ENCODE measurements around the gene SKAP2.
"Not testable (repeated sequence)": the region's sequence is repeated elsewhere in the genome, so short reads cannot be mapped to it uniquely, and the experiment has no call there.

SKAP2 gene

DNA sequence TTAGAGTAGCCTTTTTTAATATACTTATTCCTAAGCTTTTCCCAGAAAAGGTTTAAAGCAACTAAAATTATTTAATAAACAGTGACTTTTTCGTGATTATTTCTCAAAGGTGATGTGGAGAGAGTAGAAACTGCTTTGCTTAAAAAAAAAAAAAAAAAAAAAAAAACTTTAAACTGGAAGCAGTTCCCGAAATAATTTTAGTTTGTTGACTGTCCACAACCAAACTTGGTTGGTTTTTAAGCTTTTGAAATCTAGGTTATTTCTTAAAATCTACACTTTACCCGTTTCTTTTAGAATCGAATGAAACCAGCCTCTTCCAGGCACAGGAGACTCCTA lies 7.3 kb downstream of the SKAP2 start:
- DNase-seq = no peak

DNA sequence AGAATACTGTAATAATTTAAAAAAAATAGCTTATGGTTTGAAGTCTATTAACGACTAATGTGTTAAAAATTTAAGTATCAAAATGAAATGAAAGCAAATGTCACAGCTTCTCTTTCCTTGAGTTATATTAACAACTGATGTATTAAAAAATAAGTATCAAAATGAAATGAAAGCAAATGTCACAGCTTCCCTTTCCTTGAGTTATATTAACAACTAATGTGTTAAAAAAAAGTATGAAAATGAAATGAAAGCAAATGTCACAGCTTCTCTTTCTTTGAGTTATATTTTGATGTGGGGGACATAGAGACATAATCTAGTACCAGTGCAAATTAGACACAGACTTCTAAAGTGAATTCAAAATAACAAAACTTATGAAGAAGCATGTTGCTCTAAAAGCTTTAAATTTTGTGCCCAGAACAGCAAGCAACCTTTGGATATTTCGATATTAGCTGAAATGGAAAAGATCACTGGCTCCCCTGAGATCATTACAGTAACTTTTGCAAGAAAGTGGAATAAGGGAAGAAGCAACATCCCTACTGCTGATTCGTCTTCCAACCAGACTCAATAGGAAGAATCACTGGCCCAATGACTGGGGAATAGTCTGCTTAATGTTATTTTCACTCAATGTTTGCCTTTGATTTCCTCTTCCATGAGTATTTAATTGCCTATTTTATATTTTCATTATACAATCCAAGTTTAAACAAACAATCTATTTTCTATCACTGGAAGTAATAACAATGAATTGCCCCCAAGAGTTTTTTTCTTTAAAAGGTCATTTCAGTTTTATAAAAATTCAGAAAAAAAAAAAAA lies 8.0 kb downstream of the SKAP2 start:
- DNase-seq = no peak

DNA sequence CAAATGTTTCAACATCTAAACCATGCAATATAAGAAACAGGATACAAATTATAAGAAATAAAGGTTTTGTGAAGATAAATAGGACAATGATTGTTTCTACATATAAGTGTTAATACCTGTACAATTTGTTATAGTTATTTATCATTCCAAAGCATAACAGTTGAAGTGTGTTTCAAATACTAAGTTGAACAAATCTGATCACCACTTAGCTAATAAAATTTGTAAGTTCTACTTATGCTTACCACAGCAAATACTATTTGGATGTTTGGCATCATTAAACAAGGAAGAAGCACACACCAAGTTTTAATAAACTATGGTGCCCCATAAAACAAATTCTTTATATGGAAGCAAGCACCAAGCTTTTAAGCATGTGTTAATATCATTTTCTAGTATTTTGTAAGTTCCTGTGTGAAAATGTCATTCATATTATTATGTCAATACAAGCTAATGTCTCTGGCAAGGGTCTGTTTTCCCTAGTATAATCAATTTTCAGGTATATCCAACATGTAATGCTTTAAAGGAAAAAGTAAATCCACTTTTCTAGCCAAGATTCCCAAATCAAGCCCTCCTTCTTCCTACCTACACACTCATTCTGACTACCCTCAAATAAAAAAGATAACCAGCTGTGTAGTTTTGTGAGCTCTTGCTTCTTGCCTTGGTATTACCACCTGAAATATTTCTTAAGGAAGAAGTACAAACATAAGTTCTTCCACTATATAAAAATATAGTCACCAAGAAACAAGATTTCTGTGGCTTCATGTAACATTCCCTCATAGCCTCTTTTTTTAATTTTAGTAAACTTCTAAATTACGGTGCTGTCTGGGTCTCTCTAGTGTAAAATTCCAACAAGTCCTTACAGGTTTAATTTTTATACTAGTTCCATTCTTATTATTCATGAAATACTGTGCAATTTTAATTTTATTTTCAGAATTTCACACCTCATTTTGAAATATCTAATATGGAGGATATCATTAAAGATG lies 9.2 kb downstream of the SKAP2 start:
- DNase-seq = no peak

DNA sequence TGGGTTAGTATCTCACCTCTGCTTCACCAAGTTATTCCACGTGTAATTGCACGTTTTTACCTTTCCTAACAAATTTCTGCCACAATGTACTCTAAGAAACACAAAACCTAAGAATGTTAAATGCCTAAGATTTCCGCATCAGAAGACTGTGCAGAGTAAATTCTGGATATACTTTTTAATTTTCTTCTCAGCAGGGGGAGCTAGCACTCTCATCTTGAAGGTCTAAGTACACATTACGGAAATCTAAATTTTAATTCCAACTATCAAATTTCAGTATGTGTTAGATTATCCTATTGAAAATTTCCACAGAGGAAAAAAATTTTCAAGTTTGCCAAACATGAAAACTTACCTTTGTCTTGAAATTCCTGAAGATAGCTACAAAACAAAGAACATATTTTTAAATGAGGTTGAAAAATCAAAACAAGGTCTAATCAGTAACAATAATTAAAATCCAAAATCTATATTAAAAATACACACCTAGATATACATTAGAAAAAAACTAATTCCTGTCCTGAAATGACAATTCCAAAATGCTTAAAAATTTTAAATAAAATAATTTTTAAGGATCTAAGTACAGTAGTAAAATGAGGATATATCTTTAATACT lies 10.5 kb downstream of the SKAP2 start:
- DNase-seq = no peak

DNA sequence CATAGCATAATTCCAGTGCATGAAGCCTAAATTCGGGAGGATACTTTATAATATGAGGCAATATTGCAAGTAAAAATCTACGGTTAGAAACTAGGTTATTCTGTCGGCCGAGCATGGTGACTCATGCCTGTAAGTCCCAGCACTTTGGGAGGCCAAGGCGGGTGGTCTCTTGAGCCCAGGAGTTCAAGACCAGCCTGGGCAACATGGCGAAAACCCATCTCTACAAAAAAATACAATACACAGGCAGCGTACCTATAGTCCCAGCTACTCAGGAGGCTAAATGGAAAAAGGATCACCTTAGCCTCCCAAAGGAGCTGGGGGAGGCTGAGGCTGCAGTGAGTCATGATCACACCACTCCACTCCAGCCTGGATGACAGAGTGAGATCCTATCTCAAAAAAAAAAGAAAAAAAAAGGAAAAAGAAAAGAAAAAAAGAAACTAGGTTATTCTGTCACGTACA lies 14.2 kb downstream of the SKAP2 start:
- DNase-seq = no peak

DNA sequence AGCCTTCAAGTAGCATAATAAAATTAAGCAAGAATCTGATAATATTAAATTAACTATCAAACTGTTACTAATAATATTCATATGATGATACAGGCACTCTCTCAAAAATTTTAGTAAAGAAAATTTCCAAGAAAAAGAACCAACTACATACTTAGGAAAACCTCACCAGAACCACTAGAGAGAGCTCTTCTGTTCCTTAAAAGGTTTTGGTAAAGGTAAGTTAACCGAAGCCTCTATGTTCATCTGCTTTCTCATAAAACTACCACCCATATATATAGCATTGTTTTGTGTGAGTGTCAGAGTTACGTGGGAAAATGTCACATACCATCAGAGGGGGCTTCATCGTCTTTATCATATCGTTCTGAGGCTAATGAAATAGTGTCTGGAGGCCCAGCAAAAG lies 20.7 kb downstream of the SKAP2 start:
- no peak for DNase-seq

DNA sequence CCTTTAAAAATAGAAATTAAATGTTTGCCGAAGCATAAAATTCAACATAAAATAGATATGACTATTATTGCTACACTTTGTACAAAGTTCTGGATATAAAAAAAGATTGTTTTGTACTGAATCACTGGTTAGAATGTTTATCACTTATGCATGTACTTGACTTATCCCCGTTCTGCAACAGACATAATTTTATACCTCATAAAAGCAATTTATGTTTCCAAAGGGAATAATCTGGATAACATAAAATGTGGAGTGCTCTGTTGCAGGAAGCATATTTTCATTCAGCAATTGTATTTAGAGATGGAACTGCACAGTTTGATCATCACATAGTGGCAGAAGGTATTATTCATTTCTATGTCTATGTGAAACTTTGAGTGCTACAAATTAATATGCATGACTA lies 21.5 kb downstream of the SKAP2 start:
- DNase-seq = no peak

DNA sequence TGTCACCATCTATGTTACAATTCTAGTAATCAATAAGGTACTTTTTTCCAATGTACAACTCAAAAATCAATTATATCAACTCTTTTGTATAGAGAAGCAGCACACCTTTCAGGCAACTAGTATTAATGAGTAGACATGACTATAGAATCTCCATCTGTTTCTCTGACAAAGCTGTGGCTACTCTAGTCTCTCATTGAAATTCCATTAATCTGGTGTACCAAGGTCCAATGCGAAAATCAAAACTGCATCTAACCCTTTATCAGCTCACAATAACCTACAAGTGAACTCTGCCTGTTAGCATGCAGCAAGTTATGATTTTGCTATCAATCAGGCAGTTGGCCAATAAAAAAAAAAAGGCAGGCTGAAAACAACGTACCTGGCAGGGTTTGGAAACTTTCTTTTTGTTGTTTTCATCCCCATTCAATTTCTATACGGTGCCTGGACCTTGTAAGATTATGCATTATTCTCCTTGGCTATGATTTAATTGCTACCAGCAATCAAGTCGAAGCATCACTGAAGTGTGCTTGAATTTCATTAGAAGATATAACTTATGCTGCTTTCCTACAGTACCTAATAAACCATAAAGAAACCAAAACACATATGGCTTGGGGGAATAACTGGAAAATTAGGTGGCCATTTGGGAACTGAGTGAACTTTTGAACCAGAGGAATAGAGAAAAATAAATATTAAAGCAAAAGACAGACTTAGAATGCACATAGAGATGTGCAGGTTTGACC lies 23.2 kb downstream of the SKAP2 start:
- no peak for DNase-seq

DNA sequence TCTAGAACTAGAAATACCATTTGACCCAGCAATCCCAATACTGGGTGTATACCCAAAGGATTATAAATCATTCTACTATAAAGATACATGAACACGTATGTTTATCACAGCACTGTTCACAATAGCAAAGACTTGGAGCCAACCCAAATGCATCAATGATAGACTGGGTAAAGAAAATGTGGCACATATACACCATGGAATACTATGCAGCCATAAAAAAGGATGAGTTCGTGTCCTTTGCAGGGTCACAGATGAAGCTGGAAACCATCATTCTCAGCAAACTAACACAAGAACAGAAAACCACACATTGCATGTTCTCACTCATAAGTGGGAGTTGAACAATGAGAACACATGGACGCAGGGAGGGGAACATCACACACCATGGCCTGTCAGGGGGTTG lies 27.6 kb downstream of the SKAP2 start:
- DNase-seq = not testable (repeated sequence)

DNA sequence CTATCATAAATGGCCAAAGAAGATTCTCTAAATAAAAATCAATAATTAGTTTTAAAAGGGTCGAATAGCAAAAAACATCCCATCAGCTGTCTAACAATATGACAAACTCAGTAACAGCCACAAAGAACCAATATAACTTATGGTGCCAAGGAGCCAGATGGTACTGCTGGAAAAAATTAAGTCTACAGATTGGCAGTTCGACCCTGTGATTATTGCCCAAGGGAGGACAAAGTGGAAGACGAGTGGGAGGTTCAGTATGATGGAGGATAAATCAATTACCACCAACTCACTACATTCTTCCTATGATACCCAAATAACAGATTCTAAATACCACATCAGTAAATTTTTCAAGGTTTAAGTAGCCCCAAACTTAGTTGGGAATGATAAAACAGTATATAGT lies 49.0 kb downstream of the SKAP2 start:
- DNase-seq = no peak

DNA sequence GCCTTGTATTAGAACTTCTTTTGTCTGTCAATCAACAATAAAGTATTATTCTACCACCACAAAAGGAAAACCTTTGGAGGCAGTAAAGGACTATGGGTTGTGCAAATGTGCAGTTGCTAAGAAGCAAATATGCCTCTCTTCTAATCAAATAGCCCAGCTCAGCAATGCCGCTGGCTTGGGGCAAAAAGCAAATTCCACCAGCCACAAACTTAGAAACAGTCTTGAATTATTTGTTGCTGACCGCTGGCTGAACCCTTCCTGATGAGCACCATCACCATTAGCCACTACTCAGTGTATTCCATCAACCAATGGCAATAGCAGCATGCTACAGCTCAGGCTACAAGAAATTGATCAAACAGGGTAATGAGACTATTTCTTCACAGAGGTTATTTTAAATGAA lies 51.0 kb downstream of the SKAP2 start:
- no peak for DNase-seq

DNA sequence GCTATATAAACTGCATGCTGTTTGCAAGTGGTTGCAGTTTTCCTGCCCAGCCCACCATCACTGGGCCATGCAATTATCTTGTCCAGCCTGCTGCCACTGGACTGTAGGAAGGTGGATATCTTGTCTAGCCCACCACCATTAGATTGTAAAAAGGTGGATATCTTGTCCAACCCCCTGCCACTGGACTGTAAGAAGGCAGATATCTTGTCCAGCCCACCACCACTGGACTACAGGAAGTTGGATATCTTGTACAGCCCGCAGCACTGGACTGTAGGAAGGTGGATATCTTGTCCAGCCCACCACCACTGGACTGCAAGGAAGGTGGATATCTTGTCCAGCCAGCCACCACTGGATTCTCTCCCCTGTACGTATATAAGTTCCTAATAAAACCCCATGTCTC lies 69.8 kb downstream of the SKAP2 start:
- no peak for DNase-seq

DNA sequence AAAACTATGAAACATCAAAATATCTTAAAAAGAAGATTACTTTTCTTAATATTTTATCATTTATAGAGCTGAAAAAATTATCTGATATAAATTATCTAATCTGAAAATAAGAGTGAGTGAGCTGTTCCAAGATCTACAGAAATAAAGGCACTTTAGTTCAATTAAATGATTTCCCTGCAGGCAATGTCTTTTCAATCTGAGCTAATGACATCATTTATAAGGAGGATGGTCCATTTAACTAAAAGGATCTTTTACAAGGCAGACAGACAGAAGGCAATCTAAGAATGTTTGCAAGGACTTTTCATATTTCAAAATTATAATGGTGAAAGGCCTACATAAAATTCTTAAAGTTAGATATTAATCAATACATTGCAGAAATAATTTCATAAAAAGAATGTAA lies 71.8 kb downstream of the SKAP2 start:
- DNase-seq = no peak

DNA sequence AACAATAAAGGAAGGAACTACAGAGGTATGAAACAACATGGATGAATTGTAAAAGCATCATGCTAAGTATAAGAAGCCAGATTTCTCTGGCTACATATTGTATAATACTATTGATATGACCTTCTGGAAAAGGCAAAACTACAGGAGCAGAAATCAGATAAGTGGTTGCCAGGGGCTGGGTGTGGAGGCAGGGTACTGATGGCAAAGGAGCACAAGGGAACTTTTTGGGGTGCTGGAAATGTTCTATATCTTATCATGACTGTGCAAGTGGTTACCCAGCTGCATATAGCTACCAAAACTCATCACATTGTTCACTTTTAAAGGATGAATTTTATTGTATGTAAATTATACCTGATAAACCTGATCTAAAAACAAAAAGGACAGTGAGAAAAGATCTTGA lies 72.4 kb downstream of the SKAP2 start:
- DNase-seq = no peak

DNA sequence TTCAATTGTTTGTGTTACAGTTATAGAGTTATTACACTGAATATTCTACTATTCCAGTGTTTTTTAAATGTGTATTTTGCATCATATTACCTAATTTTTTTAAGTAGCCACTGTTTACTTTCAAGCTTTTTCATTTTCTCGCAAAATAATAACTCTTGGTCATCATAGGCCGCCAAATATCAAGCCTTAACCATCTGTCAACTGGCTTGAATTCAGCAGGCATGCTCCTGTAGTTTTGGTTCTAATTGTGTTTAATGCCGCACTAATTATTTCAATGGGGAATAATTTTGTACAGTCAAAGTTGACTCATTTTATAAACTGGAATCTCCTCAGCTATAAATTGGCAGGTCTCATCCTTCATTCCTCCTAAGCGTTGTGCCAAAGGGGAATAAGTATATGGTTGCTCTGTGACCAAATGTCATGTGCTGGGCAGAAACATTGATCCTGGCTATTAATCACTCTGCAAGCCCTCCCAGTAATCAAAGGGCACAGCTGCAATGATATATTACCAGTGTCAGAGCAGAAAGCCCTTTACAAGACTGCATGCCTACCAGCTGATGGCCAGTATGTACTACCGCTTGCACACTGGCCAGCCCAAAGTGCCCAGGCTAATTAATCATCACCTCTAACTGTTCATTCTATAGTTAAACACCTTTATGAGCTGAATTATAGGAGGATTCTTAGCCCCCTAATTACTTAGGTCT lies 74.8 kb downstream of the SKAP2 start:
- no peak for DNase-seq

DNA sequence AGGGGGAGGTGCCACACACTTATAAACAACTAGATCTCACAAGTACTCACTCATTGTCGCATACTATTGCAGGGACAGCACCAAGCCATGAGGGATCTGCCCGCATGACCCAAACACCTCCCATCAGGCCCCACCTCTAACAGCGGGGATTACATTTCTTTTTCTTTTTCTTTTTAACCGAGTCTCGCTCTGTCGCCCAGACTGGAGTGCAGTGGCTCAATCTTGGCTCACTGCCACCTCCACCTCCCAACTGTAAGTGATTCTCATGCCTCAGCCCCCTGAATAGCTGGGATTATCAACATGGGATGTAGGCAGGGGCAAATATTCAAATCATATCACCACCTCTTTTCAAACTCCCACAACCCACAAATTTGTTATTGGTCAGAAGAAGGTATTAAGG lies 76.7 kb downstream of the SKAP2 start:
- DNase-seq = no peak

DNA sequence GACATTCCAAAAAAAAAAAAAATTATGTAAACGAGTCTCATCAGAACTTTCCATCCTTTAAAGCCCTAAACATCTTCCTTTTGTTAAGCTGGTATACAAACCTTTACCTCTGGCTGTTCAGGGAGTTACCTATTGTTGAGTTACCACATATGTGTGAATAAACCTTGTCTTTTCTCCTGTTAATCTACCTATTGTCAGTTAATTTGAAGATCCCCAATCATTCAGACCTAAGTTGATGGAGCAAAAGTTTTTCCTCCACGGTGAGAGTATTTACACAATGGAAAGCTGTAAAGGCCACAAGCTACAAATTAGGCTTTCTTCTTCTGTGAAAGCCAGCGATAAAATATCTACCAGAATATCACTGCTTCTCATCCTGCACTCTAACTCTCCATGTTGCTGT lies 80.3 kb downstream of the SKAP2 start:
- no peak for DNase-seq

DNA sequence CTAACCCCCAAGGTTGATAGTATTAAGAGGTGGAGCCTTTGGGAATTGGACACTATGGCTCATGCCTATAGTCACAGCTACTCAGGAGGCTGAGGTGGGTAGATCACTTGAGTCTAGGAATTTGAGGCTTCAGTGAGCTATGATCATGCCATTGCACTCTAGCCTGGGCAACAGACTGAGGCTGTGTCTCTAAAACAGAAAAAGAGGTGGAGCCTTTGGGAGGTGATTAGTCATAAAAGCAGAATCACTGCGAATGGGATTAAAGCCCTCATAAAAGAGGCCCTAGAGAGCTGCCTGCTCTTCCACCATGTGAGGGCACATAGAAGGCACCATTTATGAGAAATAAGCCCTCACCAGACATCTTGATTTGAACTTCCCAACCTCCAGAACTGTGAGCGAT lies 81.9 kb downstream of the SKAP2 start:
- DNase-seq = no peak

DNA sequence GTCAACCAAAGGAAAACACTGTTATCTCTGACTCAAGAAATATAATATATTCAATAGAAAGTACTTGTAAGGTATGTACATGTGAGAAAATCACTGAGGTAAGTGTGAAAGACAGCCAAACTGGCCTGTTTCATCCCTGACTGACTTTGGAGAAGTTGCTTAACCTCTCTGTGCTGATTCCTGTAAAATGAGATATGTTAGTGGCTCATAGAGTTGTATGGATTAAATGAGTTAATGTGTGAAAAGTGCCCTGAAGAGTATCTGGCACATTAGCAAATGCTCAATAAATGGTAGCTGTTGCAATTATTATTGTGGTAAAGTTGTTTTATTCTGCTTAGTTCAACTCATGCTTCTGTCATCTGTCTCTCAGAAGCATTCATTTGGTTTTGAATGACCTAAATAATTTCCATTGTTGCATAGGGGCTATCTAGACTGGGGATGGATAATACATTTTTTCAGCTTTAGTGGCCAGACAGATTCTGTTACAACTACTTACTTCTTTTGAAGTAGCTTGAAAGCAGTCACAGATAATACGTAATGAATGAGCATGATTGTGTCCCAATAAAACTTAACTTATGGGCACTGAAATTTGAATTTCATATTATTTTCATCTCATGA lies 84.3 kb downstream of the SKAP2 start:
- no peak for DNase-seq

DNA sequence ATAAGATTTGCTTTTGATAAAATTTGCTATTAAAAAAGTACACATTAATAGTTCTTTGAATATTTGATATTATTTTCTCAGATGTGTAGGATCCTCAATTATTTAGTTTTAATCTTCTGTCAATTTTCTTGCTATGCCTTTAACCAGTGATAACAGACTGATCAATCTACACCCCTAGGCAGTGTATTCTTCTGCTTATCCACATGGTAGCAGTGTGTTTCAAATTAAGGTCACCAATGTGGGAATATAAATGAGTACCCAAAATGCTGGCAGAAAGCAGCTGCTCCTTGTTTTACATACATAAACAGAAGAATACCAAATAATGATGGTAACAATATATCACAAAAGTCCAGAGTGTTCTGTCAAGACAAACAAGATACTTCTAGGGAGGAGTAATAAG lies 87.0 kb downstream of the SKAP2 start:
- DNase-seq = no peak

DNA sequence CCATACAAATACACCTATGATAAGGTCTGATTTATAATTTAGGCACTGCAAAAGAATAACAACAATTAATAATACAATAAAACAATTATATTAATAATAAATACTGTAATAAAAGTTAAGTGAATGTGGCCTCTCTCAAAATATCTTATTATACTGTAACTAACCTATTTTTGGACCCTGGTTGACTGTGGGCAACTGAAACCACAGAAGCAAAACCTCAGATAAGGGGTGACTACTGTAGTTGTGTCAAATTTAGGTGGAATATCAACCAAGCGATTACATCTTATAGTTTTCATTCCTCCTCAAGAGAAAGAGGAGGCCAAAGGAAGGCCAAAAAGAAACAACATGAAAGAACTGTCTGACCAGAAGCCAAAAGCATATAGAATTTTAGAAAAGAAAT lies 103.9 kb downstream of the SKAP2 start:
- no peak for DNase-seq

DNA sequence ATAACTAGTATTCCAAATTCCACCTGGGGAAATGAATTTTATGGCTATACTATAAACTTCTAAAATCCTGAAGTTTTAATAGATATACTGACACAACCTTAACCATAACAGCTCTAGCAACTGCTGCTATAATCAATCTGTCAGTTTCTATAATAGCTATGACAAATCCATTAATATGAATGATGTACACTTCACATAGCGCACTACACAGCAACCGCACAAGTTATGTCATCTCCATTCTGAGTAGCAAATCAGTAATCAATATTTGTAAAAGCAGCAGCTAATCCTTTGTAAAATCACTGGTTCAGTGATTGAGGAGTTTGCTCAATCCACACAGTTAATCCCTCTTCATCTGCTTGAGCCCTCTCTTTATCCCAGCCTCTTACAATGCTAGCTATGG lies 105.3 kb downstream of the SKAP2 start:
- no peak for DNase-seq
